Breast epithelium (tissue), 4 donors: ENCODE data around the gene CD55. TPM values are rescaled to one million over a fixed set of nuclear protein-coding genes. Genes with fewer than 3 reads are reported as not detected.

Source experiments
- DNase-seq, 2 donors: peaks; one replicate each; pipeline ENCODE4 v3.0.0-alpha.2; 2019; ENCODE audit warnings: low spot score in 2 of 2
- H3K27ac ChIP-seq, 2 donors: fragments of 200-600 bp; sonication (generic) in 1 of 2; one replicate each; pipeline ENCODE4 v1.5.1; 2016 to 2019; ENCODE audit warnings: mild to moderate bottlenecking in 1 of 2
- H3K27me3 ChIP-seq, 2 donors: fragments of 200-600 bp; sonication (generic) in 1 of 2; one replicate each; pipeline versions ENCODE4 v1.5.1 to v1.6.0; 2017 to 2019; ENCODE audit warnings: control low read depth in 1 of 2, mild to moderate bottlenecking in 1 of 2
- H3K36me3 ChIP-seq: fragments of 200-600 bp; one replicate; pipeline ENCODE4 v1.5.1; 2019
- H3K4me1 ChIP-seq, 2 donors: fragments of 200-600 bp; sonication (generic); one replicate each; pipeline ENCODE4 v1.5.1; 2016 to 2019; ENCODE audit warnings: control low read depth in 1 of 2
- H3K4me3 ChIP-seq, 3 donors: fragments of 200-600 bp; sonication (generic); 1 replicate in 2 of 3; 2 replicates in 1 of 3; pipeline ENCODE4 v1.5.1; 2016 to 2019; ENCODE audit warnings: mild to moderate bottlenecking in 3 of 3, moderate library complexity in 2 of 3
- H3K9me3 ChIP-seq, 2 donors: fragments of 200-600 bp; sonication (generic) in 1 of 2; one replicate each; pipeline ENCODE4 v1.5.1; 2016 to 2019; ENCODE audit warnings: control low read depth in 1 of 2
- POLR2A ChIP-seq: fragments of 450-650 bp; IDR thresholded peaks from one replicate; pipeline ENCODE4 v1.6.1; 2016; ENCODE audit warnings: antibody characterized with exemption, mild to moderate bottlenecking, moderate library complexity
- POLR2AphosphoS5 ChIP-seq, 3 donors: sonication (generic); formaldehyde crosslinking; IDR thresholded peaks; one replicate each; pipeline ENCODE4 v1.6.1; 2017; ENCODE audit warnings: antibody characterized with exemption in 3 of 3
- intact Hi-C: fragments of 100-400 bp; cut with DNase I; formaldehyde crosslinking; loops from one replicate; pipeline ENCODE4 v1.15.1; 2023; ENCODE audit warnings: low total_unique reads
- total RNA-seq, 3 donors: library from RNA; depleted of rRNA; stranded (reverse); fragments of >200 nt; gene quantifications; one replicate each; pipeline ENCODE4 v1.1.0, GENCODE V29; 2016
- TF ChIP-seq, protein P1 (sequence below), 3 donors: fragments of 450-650 bp; IDR thresholded peaks; one replicate each; pipeline ENCODE4 v1.5.1; 2016 to 2017; ENCODE audit warnings: antibody characterized with exemption in 3 of 3, mild to moderate bottlenecking in 3 of 3, moderate library complexity in 3 of 3

Gene CD55
- total RNA-seq, 3 donors from 2014 or later = 65.4 to 132 (median 67.8) TPM

DNA sequence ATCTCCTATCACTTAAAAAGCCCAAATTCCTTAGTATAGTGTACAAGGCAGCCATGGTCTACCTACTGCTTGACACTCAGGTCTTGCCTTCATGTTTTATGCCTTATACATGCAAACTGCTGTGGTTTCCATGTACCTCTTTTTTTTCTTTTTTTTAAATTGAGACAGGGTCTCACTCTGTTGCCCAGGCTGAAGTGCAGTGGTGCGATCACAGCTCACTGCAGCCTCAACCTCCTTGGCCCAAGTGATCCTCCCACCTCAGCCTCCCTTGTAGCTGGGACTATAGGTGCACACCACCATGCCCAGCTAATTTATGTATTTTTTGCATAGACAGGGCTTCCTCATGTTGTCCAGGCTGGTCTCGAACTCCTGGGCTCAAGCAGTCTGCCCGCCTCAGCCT is 8.0 kb downstream of the CD55 start:
- Histone ChIP-seq H3K4me3 (no peak overlapping the region), H3K27me3 (no peaks in the 10 kb centered on the region), H3K4me1 (no peaks in the 10 kb centered on the region), H3K36me3 (peaks cover 4% of the 10 kb centered on the region), H3K27ac (no peak overlapping the region), H3K9me3 (no peaks in the 10 kb centered on the region)
- TF ChIP-seq, protein P1, sequence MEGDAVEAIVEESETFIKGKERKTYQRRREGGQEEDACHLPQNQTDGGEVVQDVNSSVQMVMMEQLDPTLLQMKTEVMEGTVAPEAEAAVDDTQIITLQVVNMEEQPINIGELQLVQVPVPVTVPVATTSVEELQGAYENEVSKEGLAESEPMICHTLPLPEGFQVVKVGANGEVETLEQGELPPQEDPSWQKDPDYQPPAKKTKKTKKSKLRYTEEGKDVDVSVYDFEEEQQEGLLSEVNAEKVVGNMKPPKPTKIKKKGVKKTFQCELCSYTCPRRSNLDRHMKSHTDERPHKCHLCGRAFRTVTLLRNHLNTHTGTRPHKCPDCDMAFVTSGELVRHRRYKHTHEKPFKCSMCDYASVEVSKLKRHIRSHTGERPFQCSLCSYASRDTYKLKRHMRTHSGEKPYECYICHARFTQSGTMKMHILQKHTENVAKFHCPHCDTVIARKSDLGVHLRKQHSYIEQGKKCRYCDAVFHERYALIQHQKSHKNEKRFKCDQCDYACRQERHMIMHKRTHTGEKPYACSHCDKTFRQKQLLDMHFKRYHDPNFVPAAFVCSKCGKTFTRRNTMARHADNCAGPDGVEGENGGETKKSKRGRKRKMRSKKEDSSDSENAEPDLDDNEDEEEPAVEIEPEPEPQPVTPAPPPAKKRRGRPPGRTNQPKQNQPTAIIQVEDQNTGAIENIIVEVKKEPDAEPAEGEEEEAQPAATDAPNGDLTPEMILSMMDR (IDR thresholded peaks at IDR 0.05) = no peak
- TF ChIP-seq POLR2A (no peak), POLR2AphosphoS5 (IDR thresholded peaks at IDR 0.05) (no peak)
- no peak for DNase-seq
- intact Hi-C loops = no loop called here

DNA sequence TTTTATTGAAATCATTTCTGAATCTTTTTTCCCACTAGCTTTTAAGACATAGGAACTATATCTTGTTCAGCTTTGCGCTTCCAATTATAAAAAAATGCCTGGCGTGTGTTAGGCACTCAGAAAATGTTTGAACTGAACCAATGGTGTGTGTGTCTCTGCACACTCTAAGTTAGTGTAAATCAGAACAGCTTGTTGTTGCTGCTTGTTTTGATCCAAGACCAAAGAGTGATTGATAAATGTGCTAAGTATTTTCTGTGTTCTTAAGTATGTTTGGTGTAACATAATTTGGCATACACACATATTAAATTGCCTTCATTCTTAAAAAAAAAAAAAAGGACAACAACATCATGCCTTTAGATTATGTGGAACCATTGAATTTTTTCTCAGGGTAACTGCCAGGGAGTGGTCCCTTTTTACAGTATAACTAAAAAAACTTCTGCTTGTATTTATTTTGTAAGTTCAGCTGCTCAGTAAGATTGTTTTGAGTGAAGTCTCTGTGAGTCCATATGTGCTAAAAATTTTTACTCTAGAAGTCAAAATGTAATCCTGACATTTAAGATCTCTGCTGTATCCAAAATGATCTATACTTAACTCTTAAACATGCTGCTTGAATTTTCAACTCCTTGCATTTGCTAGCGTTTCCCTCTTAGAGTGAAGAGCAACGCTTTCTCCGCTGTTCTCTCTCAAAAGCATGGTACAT is 8.7 kb downstream of the CD55 start:
- H3K9me3 ChIP-seq = no peaks in the 10 kb centered on the region
- no peak overlapping the region for H3K4me3 ChIP-seq
- no peaks in the 10 kb centered on the region for H3K4me1 ChIP-seq
- TF ChIP-seq, protein P1 (IDR thresholded peaks at IDR 0.05) = no peak
- no peak for TF ChIP-seq POLR2A
- no peak for TF ChIP-seq POLR2AphosphoS5 (IDR thresholded peaks at IDR 0.05)
- H3K27me3 ChIP-seq = no peaks in the 10 kb centered on the region
- no peak for DNase-seq
- H3K36me3 ChIP-seq = peaks cover 4% of the 10 kb centered on the region
- no peak overlapping the region for H3K27ac ChIP-seq
- intact Hi-C loops = no loop called here

GRCh38 chr1:207331354-207332313 is 10.2 kb downstream of the CD55 start:
- no peak for DNase-seq
- H3K36me3 ChIP-seq = peaks cover 8% of the 10 kb centered on the region
- H3K27me3 ChIP-seq = no peaks in the 10 kb centered on the region
- H3K4me3 ChIP-seq = no peak overlapping the region
- TF ChIP-seq POLR2A (no peak), POLR2AphosphoS5 (IDR thresholded peaks at IDR 0.05) (no peak)
- TF ChIP-seq, protein P1 (IDR thresholded peaks at IDR 0.05) = no peak
- no peak overlapping the region for H3K27ac ChIP-seq
- no peaks in the 10 kb centered on the region for H3K4me1 ChIP-seq
- no peaks in the 10 kb centered on the region for H3K9me3 ChIP-seq
- intact Hi-C loops = no loop called here

GRCh38 chr1:207333009-207333600 is 11.6 kb downstream of the CD55 start:
- TF ChIP-seq, protein P1 (IDR thresholded peaks at IDR 0.05) = no peak
- TF ChIP-seq POLR2AphosphoS5 (IDR thresholded peaks at IDR 0.05) (no peak), POLR2A (no peak)
- H3K36me3 ChIP-seq = peaks cover 15% of the 10 kb centered on the region

More at GRCh38 chr1:207333009-207333600, 11.6 kb downstream of the CD55 start:
- Histone ChIP-seq H3K4me1 (no peaks in the 10 kb centered on the region), H3K9me3 (no peaks in the 10 kb centered on the region), H3K27ac (no peak overlapping the region), H3K27me3 (no peaks in the 10 kb centered on the region), H3K4me3 (no peak overlapping the region)
- DNase-seq = no peak
- intact Hi-C loops = no loop called here
